Uterus (tissue), 2 donors: ENCODE measurements around the gene FDX2.

Experiments used
- POLR2A ChIP-seq, 2 donors: fragments of 450-650 bp; IDR thresholded peaks; one replicate each; pipeline ENCODE4 v1.6.1; 2016; ENCODE audit warnings: antibody characterized with exemption in 2 of 2, mild to moderate bottlenecking in 1 of 2, moderate library complexity in 1 of 2
- TF ChIP-seq, protein P1 (sequence below), 4 experiments: fragments of 200-600 bp in 2 of 4; fragments of 450-650 bp in 2 of 4; sonication (generic) in 2 of 4; IDR thresholded peaks; one replicate each; pipeline ENCODE4 v1.5.1; 2016 to 2019; ENCODE audit warnings: antibody characterized with exemption in 4 of 4, mild to moderate bottlenecking in 2 of 4, moderate library complexity in 1 of 4

DNA sequence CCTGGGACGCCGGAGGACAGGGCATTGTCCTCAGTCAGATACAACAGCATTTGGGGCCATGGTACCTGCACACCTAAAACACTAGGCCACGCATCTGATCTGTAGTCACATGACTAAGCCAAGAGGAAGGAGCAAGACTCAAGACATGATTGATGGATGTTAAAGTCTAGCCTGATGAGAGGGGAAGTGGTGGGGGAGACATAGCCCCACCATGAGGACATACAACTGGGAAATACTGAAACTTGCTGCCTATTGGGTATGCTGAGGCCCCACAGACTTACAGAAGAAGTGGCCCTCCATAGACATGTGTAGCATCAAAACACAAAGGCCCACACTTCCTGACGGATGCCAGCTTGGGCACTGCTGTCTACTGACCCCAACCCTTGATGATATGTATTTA, 30.4 kb downstream of the FDX2 start:
- TF ChIP-seq, protein P1, sequence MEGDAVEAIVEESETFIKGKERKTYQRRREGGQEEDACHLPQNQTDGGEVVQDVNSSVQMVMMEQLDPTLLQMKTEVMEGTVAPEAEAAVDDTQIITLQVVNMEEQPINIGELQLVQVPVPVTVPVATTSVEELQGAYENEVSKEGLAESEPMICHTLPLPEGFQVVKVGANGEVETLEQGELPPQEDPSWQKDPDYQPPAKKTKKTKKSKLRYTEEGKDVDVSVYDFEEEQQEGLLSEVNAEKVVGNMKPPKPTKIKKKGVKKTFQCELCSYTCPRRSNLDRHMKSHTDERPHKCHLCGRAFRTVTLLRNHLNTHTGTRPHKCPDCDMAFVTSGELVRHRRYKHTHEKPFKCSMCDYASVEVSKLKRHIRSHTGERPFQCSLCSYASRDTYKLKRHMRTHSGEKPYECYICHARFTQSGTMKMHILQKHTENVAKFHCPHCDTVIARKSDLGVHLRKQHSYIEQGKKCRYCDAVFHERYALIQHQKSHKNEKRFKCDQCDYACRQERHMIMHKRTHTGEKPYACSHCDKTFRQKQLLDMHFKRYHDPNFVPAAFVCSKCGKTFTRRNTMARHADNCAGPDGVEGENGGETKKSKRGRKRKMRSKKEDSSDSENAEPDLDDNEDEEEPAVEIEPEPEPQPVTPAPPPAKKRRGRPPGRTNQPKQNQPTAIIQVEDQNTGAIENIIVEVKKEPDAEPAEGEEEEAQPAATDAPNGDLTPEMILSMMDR (IDR thresholded peaks at IDR 0.05) = no peak
- TF ChIP-seq POLR2A (IDR thresholded peaks at IDR 0.05) = no peak
